Neutrophil (primary cell): Measurements from ENCODE around the gene SUN1.

Experiments used
- H3K27ac ChIP-seq: fragments of 200-600 bp; sonication (generic); 2 replicates; pipeline ENCODE4 v1.5.1; 2016; ENCODE audit warnings: mild to moderate bottlenecking, moderate library complexity
- H3K27me3 ChIP-seq: fragments of 200-600 bp; sonication (generic); 2 replicates; pipeline ENCODE4 v1.6.0; 2016; ENCODE audit warnings: mild to moderate bottlenecking
- H3K36me3 ChIP-seq: fragments of 200-600 bp; sonication (generic); 2 replicates; pipeline ENCODE4 v1.5.1; 2017
- H3K4me1 ChIP-seq, 2 experiments: fragments of 200-600 bp in 1 of 2; sonication (generic) in 1 of 2; 1 replicate in 1 of 2; 2 replicates in 1 of 2; pipeline versions ENCODE4 v1.5.1 to v1.6.1; 2013 to 2016; ENCODE audit warnings: low read depth in 1 of 2, low read length in 1 of 2, mild to moderate bottlenecking in 1 of 2, moderate library complexity in 1 of 2; ENCODE audit not compliant: control insufficient read depth in 1 of 2, insufficient read depth in 1 of 2
- H3K4me3 ChIP-seq, 2 experiments: fragments of 200-600 bp in 1 of 2; sonication (generic) in 1 of 2; 1 replicate in 1 of 2; 2 replicates in 1 of 2; pipeline ENCODE4 v1.5.1; 2013 to 2016; ENCODE audit warnings: low read depth in 1 of 2, low read length in 1 of 2, mild to moderate bottlenecking in 1 of 2, moderate library complexity in 1 of 2
- H3K9me3 ChIP-seq: fragments of 200-600 bp; sonication (generic); 2 replicates; pipeline ENCODE4 v1.5.1; 2016
- CTCF ChIP-seq: fragments of 200-600 bp; sonication (generic); IDR thresholded peaks from 2 replicates; pipeline ENCODE4 v1.5.1; 2016; ENCODE audit warnings: antibody characterized with exemption

Gene SUN1

GRCh38 chr7:785416-785815, 46.9 kb upstream of the SUN1 start:
- Histone ChIP-seq H3K27me3 (no peaks in the 10 kb centered on the region), H3K27ac (no peak overlapping the region), H3K36me3 (peaks cover 11% of the 10 kb centered on the region), H3K9me3 (no peaks in the 10 kb centered on the region), H3K4me3 (no peak overlapping the region), H3K4me1 (no peaks in the 10 kb centered on the region)
- no peak for TF ChIP-seq CTCF

DNA sequence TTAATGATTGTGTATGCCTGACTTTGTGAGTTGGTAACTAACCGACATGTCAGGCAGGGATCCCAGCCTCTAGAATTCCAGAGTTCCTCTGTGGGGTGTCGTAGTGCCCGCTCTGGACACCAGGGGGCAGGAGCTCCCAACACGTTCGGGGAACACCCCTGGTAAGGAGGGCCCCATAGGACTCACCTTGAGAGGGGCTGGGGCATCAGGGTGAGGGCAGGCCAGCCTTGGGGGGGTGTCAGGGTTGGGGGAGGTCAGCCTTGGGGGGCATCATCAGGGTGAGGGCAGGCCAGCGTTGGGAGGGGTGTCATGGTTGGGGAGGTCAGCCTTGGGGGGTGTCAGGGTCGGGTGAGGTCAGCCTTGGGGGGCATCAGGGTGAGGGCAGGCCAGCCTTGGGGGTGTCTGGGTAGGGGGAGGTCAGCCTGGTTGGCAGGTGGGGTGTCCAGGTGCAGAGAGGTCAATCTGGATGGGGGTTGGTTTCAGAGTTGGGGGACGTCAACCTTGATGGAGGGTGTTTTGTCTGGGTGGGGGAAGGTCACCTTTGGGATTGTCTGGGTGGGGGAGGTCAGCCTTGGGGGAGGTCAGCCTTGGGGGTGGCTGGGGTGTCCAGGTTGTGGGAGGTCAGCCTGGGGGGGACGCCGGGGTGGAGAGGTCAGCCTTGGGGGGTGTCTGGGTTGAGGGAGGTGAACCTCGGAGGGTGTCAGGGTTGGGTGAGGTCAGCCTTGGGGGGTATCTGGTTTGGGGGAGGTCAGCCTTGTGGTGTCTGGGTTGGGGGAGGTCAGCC, 45.6 kb upstream of the SUN1 start:
- no peak overlapping the region for H3K4me3 ChIP-seq
- no peaks in the 10 kb centered on the region for H3K9me3 ChIP-seq
- peak; percentile 25 for TF ChIP-seq CTCF
- H3K27ac ChIP-seq = no peak overlapping the region
- peaks cover 11% of the 10 kb centered on the region for H3K36me3 ChIP-seq
- H3K4me1 ChIP-seq = no peaks in the 10 kb centered on the region
- no peaks in the 10 kb centered on the region for H3K27me3 ChIP-seq

DNA sequence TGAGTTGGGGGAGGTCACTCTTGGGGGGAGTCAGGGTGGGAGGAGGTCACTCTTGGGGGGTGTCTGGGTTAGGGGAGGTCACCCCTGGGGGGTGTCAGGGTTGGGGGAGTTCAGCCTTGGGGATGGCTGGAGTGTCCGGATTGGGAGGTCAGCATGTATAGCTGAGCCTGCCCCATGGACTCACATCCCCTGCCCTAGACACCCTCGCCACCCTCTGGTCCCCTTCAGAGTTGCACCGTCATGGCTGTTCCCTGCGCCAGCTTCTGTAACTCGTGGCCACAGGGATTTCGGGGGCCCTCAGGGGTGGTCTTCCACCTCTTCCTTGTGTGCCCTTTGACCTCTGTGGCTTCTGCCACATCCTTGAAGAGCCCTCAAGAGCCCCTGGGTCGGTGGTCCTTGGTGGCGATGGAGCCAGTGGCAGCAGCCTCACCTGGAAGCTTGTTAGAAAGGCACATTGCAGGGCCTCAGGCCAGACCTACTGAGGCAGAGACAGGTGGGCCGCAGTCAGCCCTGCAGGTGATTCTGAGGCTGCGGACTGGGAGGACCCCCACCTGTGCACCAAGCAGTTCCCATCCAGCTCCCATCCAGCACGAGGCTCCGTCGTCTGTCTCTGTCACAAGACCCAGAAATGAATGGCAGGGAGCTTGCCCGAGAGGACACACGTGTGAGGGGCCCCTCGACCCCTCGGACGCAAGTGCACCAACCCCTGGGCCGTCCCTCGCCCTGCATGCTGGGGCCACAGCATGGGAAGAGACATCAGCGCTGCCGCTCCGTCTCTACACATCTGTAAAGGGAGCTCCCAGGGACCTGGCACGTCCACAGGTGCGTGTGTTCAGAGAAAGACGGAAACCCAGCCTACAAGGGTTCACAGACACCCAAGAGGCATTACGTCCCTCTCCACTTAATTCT, 44.7 kb upstream of the SUN1 start:
- Histone ChIP-seq H3K36me3 (peaks cover 11% of the 10 kb centered on the region), H3K4me1 (no peaks in the 10 kb centered on the region), H3K9me3 (no peaks in the 10 kb centered on the region), H3K27me3 (no peaks in the 10 kb centered on the region), H3K4me3 (no peak overlapping the region), H3K27ac (no peak overlapping the region)
- no peak for TF ChIP-seq CTCF

- Histone ChIP-seq H3K9me3 (no peaks in the 10 kb centered on the region), H3K27me3 (no peaks in the 10 kb centered on the region), H3K4me3 (no peak overlapping the region), H3K4me1 (no peaks in the 10 kb centered on the region), H3K27ac (no peak overlapping the region), H3K36me3 (no peaks in the 10 kb centered on the region)
- TF ChIP-seq CTCF = no peak
These were observed 40.8 kb upstream of the SUN1 start for GRCh38 chr7:791519-791918.

DNA sequence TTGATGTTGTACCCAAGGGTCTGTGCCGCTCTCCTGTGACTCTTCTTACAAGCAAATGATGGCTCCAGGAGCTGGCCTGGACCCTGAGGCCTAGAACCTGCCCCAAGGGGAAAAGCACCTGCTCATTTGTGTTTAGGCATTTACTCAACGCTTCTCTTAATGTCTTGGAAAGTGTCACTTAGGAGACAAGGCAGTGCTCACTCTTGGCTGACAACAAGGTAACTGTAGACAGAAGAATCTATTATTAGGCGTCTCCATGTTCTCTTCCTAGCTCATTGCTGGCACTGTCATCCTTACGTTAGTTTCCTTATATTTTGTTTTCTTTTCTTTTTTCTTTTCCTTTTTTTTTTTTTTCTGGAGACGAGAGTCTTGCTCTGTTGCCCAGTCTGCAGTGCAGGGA, 38.1 kb upstream of the SUN1 start:
- Histone ChIP-seq H3K9me3 (no peaks in the 10 kb centered on the region), H3K27me3 (no peaks in the 10 kb centered on the region), H3K27ac (no peak overlapping the region), H3K4me1 (no peaks in the 10 kb centered on the region), H3K36me3 (no peaks in the 10 kb centered on the region), H3K4me3 (no peak overlapping the region)
- no peak for TF ChIP-seq CTCF
